Esophagus squamous epithelium (tissue), 4 donors: ENCODE data around the gene CBR3.

ENCODE experiments used
- CTCF ChIP-seq, 6 experiments: fragments of 450-650 bp in 4 of 6; fragments of 200-600 bp in 2 of 6; sonication (generic) in 2 of 6; IDR thresholded peaks; one replicate each; pipeline ENCODE4 v1.5.1; 2016 to 2019; ENCODE audit warnings: antibody characterized with exemption in 6 of 6, mild to moderate bottlenecking in 4 of 6, moderate library complexity in 4 of 6
- POLR2A ChIP-seq, 4 donors: fragments of 450-650 bp; IDR thresholded peaks; one replicate each; pipeline ENCODE4 v1.6.1; 2017; ENCODE audit warnings: antibody characterized with exemption in 4 of 4, mild to moderate bottlenecking in 4 of 4, moderate library complexity in 3 of 4

GRCh38 chr21:36109868-36110267, 25.0 kb upstream of the CBR3 start:
- no peak for TF ChIP-seq CTCF (IDR thresholded peaks at IDR 0.05)
- no peak for TF ChIP-seq POLR2A (IDR thresholded peaks at IDR 0.05)
